Fibroblast of peridontal ligament (primary cell): Measurements from ENCODE around the gene CDH26.

Source experiments
- DNase-seq: peaks from one replicate; pipeline ENCODE4 v3.0.0-alpha.2; 2010; ENCODE audit errors: extremely low read depth

The CDH26 gene

DNA sequence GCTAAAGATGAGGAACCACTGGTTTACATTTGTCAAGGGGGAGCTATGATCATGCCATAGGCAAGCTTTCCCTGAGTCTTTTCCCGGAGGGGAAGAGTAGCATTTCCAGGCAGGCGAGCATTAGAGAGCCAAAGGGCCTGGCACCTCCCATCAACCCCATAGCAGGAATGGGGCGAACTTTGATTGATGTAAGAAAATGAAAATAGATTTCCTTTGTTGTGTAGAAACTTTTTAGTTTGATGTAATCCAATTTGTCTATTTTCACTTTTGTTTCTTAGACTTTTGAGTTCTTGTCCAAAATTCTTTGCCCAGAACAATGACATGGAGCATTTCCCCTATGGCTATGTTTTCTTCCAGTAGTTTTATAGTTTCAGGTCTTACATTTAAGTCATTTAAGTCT, 85.2 kb downstream of the CDH26 start:
- DNase-seq, result no peak

DNA sequence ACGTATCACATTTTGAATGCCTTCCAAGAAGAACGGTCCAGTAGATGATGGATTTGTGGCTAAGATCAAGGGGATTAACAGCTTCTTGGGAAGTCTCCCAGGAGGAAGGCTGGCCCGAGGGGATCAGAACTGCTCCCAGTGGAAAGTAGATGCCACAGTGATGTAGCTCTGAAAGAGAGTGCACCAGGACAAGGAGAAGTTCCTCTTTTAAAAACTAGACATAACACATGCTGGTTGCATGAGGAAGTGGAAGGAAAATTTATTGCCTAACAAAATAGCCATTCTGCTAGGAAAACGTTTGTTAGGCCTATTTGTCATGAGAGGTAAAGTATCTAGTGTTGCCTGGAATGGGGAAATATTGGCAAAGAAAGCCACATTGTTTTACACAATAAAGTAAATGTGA, 87.8 kb downstream of the CDH26 start:
- no peak for DNase-seq

DNA sequence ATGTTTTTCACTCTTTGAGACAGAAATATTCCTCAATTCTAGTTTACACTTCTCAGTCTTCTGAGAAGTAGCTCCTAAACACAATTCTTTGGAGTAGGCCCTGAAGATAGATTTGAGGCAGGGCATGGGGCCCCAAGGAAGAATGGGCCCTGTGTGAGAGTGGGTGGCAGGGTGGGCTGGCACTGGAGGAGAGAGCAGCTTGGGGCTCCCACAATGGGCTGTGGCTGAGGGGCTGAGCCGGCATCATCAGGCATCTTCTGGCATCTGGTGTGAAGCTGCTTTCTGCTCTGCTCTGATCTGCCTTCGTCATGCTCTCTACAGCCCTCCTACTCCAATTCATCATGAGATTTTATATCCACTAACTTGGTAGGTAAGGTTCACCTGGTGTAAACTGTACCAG, 88.2 kb downstream of the CDH26 start:
- DNase-seq, result no peak

DNA sequence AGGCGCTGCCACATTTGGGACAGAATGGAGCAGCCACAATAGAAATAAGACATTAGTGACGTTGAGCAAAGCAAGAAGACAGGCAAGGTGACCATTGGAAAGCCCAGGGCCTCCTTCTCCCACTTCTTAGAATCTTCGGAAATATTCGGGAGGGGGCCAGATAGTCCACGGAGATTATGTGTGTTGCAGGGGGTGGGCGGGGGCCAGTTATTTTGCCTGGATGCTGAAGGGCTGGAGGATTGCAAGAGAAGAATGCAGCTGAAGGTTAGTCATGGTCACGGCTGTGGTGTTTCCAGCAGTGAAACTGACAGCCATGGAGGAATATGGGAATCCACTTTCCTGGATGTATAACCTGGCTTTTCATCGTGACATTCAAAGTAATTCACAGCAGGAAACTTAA, 88.6 kb downstream of the CDH26 start:
- no peak for DNase-seq

DNA sequence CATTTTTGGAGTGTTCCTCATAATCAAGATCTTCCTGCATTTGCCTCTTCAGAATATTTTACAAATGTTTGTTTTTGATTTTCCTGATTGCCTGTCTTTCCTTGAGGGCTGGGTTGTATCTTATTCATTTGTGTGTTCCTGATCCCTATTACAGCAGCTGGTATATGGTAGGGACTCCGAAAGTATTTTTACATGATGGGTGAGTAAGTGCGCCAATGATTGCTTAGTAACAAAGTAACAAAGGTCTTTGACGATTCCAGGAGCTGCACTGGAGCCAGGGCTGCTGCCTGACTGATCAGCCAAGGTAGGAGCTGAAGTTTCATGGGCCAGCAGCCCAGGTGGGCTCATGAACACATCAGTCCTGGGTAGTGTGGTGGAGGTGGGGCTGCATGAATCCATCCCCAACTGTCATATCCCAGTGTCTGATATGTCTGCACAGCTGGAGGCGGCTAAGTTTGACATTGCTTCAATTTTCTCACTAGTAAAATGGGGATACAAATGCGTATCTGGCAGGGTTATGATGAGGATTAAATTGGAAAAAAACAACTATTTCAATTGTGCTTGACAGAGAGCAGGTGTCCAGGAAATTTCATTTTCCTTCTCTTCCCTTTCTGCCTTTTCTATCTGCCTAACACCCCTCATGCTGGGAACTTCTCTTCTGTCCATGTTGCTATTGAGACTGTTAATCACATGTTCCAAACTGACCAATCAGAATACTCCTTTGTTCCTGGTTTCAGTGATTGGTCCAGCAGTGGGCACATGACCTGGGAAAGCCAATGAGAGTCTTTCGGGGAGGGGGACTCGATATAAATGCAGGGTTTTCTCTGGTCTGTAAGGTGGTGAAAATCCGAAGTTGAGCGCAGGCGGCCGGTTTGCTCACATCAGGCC, 90.7 kb downstream of the CDH26 start:
- DNase-seq, result no peak

DNA sequence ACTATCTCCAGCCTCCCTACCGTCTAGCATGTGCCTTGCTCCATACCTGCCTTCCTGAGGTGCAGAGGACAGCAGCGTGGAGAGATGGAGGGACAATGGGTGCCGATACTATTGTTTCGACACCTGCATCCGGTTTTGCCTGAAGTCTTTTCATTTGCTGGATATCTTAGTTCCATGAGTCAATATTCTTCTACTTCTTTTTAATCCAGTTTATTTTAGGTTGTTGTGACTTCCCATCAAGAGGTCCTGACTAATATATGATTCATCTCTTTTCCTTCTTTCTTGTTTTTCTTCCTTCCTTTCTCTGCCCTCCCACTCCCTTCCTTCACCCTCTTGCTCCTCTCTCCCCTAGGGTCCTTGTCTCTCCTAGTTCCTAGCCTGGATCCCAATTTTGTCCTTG, 91.4 kb downstream of the CDH26 start:
- DNase-seq, result no peak

DNA sequence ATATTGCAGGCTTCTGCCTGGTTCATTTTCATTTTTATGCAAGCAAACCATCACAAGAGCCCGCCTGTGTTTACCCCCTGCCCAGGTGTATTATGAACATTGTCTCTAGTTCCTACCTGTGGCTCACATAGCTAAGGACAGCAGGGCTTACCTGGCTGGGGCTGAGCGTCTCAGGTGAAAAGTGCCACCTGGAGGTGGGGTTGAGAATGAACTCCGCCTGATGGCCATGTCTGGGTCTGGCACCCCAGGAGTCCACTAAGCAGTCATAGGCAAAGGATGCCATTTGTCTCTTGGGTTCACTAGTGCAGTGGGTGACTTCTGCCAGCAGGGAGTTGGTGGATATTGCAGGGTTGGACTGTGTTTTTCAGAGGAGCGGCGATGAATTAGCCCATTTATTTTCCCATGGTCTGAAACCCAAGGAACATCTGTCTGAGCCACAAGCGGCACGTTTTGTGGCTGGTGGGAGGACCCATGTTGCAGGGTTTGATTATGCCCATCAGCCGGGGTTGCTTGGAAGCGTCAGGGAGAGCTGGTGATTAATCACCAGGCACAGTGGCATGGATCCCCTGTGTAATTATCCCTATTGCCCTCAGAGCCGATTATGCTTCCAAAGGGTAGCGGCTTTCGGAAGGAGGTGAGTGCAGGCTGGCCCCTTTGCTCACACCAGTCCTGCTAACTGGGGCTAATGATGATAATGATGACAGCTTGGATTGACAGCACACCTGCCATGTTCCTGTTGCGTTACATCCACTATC, 92.1 kb downstream of the CDH26 start:
- DNase-seq, result no peak

DNA sequence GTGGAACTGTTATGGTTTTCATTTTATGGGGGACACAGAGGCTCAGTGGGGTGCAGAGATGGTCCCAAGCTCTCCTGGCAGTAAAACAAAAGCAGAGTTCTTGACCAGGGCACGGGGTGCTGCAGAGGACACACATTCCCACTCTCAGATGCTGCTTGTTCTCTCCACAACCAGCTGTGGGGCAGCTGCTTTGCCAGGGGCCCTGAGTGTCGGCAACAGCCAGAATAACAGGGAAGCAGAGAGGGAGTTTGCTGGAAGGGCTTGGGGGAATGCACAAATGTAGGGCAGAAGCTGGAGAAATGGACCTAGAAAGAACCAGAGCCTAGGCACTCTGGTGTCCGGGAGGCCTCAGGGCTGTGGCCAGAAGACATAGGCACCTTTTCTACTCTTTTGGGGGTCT, 93.7 kb downstream of the CDH26 start:
- DNase-seq, result no peak

DNA sequence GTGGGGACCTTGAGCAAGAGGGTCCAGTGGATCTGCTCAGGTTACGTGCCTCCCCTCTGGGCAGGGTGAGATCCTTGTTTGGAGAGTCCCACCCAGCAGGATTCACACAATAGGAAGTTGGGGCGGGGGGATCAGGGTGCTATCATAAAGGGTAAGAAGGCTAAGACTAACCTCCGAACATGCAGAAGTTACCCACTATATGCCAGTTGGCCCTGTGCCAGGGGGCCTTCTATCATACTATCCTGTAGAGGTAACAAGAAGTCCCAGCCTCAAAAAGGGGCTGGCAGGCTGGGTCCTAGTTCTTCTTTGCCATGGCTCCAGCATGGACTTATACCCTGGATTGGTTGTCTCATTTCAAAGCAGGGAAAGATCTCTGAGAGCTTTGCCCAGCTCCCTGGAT, 94.1 kb downstream of the CDH26 start:
- no peak for DNase-seq

DNA sequence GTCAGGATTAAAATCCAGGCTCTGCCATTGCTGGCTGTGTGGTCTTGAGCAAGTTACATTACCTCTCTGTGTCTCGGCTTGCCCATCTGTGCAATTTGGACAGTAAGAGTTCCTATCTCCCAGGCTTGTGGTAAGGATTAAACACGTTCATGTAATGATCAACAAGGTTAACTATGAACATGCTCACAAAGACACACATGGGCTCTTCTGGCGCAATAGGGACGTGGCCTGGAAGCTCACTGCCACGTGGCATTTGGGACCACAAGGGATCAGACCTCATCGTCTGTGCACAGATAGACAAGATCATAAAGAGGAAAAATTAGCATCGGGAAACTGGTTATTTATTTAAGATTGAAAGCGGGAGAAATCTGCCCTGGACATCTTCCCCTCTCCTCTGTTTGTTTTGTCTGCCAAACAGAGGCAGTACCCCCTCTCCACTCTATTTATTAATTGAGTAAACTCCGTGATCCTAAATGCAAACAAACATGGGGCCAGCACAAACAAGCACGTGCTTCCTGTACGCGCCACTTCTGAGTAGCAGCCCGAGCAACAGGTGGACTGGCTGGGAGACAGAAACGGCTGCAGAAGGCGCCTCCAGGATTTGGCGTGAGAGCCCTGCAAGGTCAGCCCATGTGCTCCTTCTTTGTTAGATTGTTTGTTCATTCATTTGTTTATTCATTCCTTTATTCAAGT, 95.0 kb downstream of the CDH26 start:
- DNase-seq, result no peak

DNA sequence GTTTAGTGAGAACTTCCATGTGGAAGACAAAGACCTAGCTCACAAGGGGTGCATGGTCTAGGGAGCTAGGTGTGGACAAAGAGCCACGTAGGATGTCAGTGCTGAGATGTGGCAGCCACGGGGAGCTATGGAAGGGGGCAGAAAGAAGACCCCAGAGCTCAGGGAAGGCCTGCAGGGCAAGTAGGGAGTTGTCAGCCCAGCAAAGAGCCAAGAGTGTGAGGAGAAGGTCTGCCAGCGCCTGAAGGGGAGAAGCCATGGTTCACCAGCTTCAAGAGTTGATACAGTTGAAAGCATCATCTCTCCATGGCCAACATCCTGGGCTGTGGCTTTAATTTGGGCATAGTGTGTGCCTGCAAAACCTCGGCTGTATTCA, 95.6 kb downstream of the CDH26 start:
- no peak for DNase-seq

DNA sequence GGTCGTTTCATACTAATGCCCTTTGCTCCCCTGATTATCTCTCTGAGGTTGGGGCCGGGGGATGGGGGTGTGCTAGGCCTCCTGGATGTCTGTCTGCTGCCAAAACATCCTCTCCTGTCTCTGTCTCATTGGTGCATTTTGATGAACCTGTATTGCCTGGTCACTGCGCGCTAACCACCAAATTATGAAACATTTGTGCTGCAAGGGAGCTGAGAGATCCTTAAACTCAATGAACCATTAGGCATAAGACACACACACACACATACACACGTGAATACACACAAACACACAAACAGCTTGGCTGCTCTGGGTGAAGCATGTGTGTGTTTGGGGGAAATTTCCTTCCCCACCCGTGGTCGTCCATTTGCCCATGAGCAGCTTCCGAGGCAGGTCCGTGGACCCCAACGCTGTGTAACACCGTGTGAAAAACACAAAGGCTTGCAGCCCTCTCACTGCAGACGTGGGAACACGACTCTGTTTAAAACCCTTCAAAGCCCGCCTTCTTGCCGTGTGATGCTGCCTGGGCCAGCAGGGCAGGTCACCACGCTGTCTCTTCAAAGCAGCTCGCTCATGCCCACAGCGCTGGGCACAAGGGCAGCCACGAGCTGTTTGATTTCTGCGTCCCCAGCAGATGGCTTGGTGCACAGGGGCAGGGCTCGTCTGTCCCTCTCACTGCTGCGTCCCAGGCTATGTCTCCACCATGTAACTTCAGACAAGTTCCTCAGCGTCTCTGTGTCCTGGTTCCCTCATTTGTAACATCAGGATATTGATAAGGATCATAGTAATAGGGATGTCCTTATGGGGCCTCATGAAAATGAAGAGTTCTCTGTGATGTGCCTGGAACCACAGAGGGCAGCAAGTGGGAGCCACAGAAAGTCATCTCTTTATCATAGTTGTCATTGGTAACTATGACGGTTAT, 96.8 kb downstream of the CDH26 start:
- no peak for DNase-seq

DNA sequence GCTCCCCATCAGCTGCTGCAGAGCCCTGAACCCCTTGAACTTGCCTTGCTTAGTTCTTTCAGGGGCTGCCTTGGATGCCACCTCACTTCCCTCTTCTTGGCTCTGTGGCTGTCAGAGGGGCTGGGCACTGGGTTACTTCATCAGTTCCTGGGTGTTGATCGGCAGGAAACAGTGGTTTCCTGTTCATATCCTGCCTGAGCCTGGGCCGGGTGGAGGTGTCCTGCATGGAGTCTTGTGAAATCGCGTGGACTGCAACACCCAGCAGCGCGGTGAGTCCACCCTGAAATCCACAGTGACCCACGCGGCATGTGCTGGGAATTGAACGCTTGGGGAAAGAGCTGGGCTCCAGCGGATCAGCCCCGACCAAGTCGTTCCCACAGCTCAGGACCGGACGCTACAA, 97.5 kb downstream of the CDH26 start:
- no peak for DNase-seq

DNA sequence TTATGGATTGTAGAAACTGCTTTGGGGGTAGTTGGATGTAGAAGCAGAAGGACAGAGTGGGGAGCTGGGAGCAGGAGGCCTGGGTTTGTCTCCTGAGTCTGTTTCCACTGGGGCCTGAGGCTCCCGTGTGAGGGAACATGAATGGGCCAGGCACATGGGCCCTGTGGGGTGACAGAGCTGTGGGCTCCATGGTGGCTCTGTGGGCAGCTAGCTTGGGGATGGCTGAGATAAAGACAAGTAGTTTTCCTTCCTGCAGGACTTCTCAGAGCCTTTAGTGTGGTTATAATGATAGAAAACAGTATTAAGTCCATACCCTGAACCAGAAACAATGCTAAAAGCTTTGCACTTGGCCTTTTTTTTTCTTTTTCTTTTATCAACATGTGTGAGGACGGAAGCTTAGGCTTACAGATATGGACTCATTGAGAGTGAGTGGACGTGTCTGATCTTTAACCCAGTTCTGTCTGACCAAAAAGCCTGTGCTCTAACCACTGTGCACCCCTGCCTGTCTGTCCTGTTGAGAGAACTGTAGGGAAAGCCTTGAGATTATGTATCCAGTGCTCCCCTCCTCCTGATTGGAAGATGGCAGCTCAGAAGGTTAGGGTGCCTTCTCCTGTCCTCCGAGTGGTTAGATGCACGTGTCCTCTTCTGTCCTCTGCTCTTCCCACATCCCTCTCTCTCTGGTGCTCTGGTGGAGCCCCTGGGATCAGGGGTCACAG, 98.3 kb downstream of the CDH26 start:
- no peak for DNase-seq

DNA sequence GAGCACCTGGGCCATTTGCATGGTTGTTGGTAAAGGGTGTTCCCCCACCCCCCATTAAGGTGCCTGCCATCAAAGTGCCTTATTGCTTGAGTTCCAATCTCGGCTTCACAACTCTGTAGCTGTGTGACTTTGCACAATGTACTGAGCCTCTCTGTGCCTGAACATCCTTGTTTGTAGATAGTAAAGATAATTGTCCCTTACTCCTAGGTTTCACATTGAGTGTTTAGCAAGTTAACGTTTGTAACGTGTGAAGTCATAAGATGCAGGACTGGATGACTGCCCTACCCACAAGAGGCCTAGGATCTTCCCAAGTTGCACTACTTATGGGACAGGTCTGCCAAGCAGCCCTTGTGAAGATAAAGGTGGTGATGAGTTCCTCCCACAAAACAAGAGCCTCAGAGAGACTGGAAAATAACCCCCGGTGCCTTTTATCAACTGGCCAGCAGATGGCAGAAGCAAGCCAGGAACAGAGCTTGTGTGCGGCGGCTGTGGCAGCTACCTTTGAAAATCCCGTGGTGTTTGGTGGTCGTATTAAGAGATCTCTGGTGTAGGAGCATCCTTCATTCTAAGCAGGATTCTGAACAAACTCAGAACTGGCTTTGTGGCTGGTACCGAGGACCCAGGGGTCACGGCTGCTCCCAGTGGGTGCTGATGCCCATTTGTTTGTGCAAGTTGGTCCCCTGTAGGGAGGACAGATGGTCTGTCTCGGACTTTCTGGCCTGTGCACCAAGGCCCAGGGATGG, 99.1 kb downstream of the CDH26 start:
- DNase-seq, result peak; percentile 39

DNA sequence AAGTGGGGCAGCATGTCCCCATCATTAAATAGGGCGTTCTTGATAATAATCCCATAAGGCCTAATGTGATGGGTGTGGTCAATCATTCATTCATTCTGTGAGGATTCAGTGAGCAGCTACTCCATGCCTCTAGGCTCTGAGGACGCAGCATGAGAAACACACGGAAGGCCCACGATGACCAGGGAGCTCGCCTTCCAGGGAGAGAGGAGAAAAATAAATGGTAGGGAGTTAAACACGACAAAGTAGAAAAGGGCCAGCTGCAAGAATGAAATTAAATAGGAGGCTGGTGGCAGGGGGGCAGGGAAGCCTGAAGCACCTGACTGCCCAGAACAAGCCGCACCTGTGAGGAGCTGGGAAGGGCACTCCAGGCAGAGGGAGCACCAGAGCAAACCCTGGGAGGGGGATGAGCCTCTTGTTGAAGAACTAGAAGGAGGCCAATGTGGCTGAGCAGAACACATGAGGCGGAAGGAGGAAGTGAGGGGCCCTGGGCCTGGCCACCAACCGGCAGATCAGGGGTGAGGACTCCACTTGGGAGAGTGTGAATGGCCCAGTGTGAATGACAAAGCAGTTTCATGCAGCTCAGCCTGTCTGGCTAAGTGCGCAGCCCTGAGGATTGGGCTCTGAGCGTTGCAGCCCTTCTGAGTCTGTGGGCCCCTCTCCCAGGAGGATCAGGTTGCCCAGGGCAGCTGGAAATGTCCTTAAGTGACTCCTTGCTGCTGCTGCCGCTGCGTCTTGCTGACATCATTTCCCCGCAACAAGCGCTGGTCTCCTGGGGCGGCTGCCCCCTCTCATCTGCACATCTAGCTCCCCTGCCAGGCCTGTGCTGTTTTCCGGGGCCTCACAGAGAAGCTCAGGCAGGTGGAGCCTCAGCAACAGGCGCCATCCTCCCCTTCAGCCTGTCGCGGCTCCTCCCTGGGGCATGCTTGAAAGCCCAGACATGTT, 99.9 kb downstream of the CDH26 start:
- DNase-seq, result peak; percentile 9

DNA sequence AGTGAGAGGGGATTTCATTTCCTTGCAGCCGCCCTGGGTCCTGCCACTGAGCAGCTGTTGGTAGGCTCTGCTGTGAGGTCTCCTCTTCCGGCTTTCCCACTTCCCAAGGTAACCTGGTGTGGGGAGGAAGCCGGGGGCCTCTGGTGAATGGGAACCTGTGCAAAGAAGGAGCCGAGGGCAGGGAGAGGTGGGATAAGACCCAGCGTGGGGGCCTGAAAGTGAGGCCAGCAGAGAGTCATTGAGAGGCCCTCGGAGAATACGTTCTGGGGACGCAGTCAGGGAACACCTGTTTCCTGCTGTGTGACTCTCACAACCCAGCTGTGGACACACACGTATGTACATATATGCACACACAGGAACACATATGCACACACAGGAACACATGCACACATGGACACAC, 100.7 kb downstream of the CDH26 start:
- DNase-seq, result no peak

DNA sequence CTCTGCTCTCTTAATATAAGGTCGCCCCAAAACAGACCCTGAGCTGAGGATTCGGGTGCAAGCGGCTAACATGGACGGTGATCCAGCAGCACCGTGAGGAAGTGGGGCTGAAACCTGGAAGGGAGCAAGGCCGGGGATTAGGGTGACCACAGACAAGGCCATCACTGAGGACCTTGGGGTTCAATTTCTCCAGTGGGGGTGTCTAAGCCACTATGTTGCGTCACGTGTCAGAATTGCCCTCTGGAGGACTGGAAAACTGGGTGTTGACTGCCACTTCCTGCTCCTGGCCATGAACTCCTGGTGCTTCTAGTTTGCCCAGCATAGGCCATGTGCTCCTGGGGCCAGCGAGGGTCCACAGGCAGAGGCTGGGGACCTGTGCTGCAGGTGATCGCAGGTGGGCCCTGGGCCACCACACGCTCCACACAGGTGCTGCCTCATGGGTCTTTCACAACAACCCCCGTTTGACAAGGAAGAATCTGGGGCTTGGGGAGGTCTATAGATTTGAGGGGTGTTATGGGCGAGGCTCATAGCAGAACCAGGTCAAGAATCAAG, 101.9 kb downstream of the CDH26 start:
- DNase-seq, result no peak

DNA sequence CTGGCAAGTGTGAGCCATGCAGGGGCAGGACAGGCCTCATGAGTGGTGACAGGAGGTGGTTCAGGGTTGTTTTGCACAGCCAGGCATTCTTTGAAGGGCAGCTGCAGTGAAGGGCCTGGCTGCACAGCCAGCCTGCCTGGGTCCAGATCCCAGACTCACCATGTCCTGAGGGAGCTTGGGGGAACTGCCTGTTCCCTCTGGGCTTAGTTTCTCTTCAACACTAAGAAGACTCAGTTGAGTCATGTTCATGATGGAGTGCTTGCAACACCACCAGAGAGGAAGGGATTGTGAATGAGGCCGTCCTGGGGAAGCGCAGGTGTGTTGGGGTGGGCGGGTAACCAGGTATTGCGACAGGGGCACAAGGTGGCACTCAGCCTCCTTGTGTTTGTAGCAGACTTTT, 102.4 kb downstream of the CDH26 start:
- no peak for DNase-seq
